ENCODE results near the gene RSL1D1. TPM values are rescaled to one million over a fixed set of nuclear protein-coding genes. Genes with fewer than 3 reads are reported as not detected.
A peak's percentile ranks its signal among the peaks of the same experiment; 100 is the strongest.

Gene RSL1D1
- total and polyA plus RNA-seq, 9 of the 15 experiments (the other 6 are each of a cell fraction or from before 2014, with no cell fraction given): 259 to 753 (median 373) TPM

- TF ChIP-seq MEF2A (IDR thresholded peaks at IDR 0.05; ENCODE audit: control insufficient read depth, low read depth, low read length) (no peak), PHB (CRISPR knock-in tag; IDR thresholded peaks at IDR 0.05) (0 out of 2 replicates have a peak, but pooled peaks have one; percentile 51), PPARD (CRISPR knock-in tag; IDR thresholded peaks at IDR 0.05) (no peak), NR2C2 (CRISPR knock-in tag; IDR thresholded peaks at IDR 0.05) (0 out of 2 replicates have a peak, but pooled peaks have one; percentile 22), NR2C2 (tag; IDR thresholded peaks at IDR 0.05) (0 out of 2 replicates have a peak, but pooled peaks have one; percentile 7), RCOR1 (IDR thresholded peaks at IDR 0.05; ENCODE audit: borderline replicate concordance in 1 of 2, low read depth in 2 of 2, low read length in 2 of 2) (peak in 1 of 2 experiments; percentile 37; a peak in 1 of 4 replicates), ZNF586 (CRISPR knock-in tag; conservative IDR thresholded peaks at IDR 0.05) (no peak), CTCF (IDR thresholded peaks at IDR 0.05 in 2 of 3, conservative IDR thresholded peaks at IDR 0.05 in 1 of 3; ENCODE audit: insufficient read depth in 2 of 3, low read depth in 1 of 3, low read length in 3 of 3) (peak; percentile 45 to 75 (median 56); a peak in 5 of 6 replicates), E2F5 (CRISPR knock-in tag; IDR thresholded peaks at IDR 0.05) (no peak), HCFC1 (IDR thresholded peaks at IDR 0.05; ENCODE audit: low read depth, low read length) (peak; percentile 63), WHSC1 (IDR thresholded peaks at IDR 0.05; ENCODE audit: low read length) (no peak), KDM5B (IDR thresholded peaks at IDR 0.05; ENCODE audit: insufficient replicate concordance, low read depth, low read length) (peak; percentile 96), GABPB1 (CRISPR knock-in tag; IDR thresholded peaks at IDR 0.05) (0 out of 2 replicates have a peak, but pooled peaks have one; percentile 40), ATF6 (CRISPR knock-in tag; IDR thresholded peaks at IDR 0.05) (peak; percentile 2; the same call in 1 of the 2 replicates), PYGO2 (tag; IDR thresholded peaks at IDR 0.05) (no peak), ZNF197 (CRISPR knock-in tag; IDR thresholded peaks at IDR 0.05; ENCODE audit: low read depth) (peak; percentile 21; the same call in 1 of the 2 replicates), ZNF280A (IDR thresholded peaks at IDR 0.05; ENCODE audit: low read depth, partially characterized antibody) (no peak), RBM34 (IDR thresholded peaks at IDR 0.05; ENCODE audit: borderline replicate concordance, insufficient read depth, low read length) (no peak), SP2 (IDR thresholded peaks at IDR 0.05; ENCODE audit: extremely low read depth, low read depth, low read length, poor library complexity, severe bottlenecking) (peak; percentile 43), NBN (IDR thresholded peaks at IDR 0.05; ENCODE audit: low read depth) (no peak), HDGF (IDR thresholded peaks at IDR 0.05) (no peak)
Observed at GRCh38 chr16:11797166-11797956, 54.0 kb downstream of the RSL1D1 start, which contains the start of gene ZC3H7A (continued).

Data from K562 (cell line).